Measurements from ENCODE around the gene ZSCAN4. TPM values are rescaled to one million over a fixed set of nuclear protein-coding genes. Genes with fewer than 3 reads are reported as not detected.

ZSCAN4 gene
- total RNA-seq, 1 experiment from 2014 or later, result not detected

DNA sequence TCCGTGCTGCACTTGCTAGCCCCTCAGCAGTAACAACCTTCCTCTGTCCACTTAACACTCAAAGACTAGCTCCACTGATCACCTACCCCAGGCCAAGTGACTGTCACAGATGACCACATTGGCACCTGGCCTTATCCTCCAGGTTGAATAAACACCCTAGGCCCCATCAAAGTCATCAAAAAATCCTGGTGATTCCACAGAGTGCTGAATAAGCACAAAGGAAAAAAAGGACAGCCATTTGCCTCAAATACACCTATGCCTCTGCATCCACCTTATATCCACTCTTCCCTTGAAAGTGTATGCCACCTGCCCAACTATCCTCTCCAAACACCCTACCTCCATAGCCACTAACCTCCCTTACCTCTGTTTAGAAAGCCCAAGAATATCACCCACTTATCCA, 37.6 kb downstream of the ZSCAN4 start:
- POLR2A ChIA-PET (ENCODE audit: unreplicated experiment), result no interaction called here
- peaks cover 7% of the 10 kb centered on the region for H3K9me3 ChIP-seq (ENCODE audit: low read length)

DNA sequence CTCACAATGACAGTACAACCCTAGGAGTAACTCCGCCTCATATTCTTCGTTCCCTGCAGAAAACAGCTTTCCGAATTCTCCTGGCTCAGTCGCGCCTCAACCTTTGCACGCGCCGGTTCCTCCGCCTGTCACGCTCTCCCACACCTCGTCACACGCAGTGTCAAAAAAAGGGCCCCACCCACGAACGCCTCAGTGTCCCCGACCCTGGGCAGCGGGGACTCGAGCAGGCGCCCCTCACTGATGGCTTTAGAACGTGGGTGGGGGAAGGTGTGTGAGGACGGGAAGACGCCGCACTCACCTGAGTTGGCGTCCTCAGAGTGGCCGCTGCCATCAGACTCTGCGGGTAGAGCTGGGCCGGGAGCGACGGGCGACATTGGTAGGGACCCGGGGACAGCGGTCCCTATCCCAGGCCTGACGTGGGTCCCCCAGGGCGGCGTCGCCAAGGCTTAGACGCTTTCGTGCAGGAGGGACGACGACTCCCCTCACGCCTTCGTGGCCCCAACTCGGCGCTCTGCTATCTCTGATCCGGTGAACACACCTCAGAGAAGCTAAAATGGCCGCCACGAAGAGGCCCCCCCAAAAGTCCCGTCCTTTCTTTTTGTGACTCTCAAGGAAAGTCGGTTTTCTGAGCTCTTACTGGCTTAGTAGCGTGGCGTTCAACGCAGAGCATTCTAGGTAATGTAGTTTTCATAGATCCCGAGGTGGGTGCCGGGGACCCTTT, 40.1 kb downstream of the ZSCAN4 start, which contains the start of gene ZNF154:
TSS of gene ZNF154 (minus strand) at position 564 of the 721 bp plus-strand sequence. CDS start at position 331, 233 bp downstream.
- H3K9ac ChIP-seq (ENCODE audit: low read length), result no peak within 1 kb of the TSS
- H3K4me1 ChIP-seq (ENCODE audit: insufficient read depth, low read length), result no peaks in the 10 kb centered on the region
- H3K27me3 ChIP-seq (ENCODE audit: low read length), result no peaks in the 10 kb centered on the region
- H2AFZ ChIP-seq (ENCODE audit: low read length), result no peak within 1 kb of the TSS
- POLR2A ChIA-PET (ENCODE audit: unreplicated experiment), result no interaction called here
- no peak for DNase-seq
- peaks cover 17% of the 10 kb centered on the region; the same call in 1 of the 2 replicates for H3K36me3 ChIP-seq (ENCODE audit: low read depth, low read length)
- H3K4me3 ChIP-seq (ENCODE audit: low read length), result no peak within 1 kb of the TSS
- no TSS peak for BruUV-seq (replicated peaks)
- H3K9me2 ChIP-seq (replicated peaks; ENCODE audit: low read length), result no peaks in the 10 kb centered on the region
- TF ChIP-seq EZH2phosphoT487 (IDR thresholded peaks at IDR 0.05; ENCODE audit: borderline replicate concordance, low read length) (no peak), EZH2 (IDR thresholded peaks at IDR 0.05; ENCODE audit: low read length, unreplicated experiment) (no peak)
- TF ChIP-seq, protein P1, sequence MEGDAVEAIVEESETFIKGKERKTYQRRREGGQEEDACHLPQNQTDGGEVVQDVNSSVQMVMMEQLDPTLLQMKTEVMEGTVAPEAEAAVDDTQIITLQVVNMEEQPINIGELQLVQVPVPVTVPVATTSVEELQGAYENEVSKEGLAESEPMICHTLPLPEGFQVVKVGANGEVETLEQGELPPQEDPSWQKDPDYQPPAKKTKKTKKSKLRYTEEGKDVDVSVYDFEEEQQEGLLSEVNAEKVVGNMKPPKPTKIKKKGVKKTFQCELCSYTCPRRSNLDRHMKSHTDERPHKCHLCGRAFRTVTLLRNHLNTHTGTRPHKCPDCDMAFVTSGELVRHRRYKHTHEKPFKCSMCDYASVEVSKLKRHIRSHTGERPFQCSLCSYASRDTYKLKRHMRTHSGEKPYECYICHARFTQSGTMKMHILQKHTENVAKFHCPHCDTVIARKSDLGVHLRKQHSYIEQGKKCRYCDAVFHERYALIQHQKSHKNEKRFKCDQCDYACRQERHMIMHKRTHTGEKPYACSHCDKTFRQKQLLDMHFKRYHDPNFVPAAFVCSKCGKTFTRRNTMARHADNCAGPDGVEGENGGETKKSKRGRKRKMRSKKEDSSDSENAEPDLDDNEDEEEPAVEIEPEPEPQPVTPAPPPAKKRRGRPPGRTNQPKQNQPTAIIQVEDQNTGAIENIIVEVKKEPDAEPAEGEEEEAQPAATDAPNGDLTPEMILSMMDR (conservative IDR thresholded peaks at IDR 0.05; ENCODE audit: low read depth, low read length), result no peak
- intact Hi-C loops (cut with micrococcal nuclease), result no loop called here
- ATAC-seq, result no peak
- no peaks in the 10 kb centered on the region for H4K20me1 ChIP-seq (ENCODE audit: low read length)
- H3F3A ChIP-seq (ENCODE audit: low read length, unreplicated experiment), result no peaks in the 10 kb centered on the region
- CTCF ChIA-PET, result no interaction called here
- H3K27ac ChIP-seq (ENCODE audit: low read length), result no peak within 1 kb of the TSS
- no peak within 1 kb of the TSS for H3K4me2 ChIP-seq (ENCODE audit: low read length)
- H3K9me3 ChIP-seq (ENCODE audit: low read length), result 0 out of 2 replicates have a peak, but pooled peaks cover 3% of the 10 kb centered on the region
- no peaks in the 10 kb centered on the region for H3K79me2 ChIP-seq (ENCODE audit: low read length)

More for the DNA sequence above, 37.6 kb downstream of the ZSCAN4 start:
- H2AFZ ChIP-seq (ENCODE audit: low read length), result no peak overlapping the region
- TF ChIP-seq, protein P1 (conservative IDR thresholded peaks at IDR 0.05; ENCODE audit: low read depth, low read length), result no peak
- TF ChIP-seq EZH2phosphoT487 (IDR thresholded peaks at IDR 0.05; ENCODE audit: borderline replicate concordance, low read length) (no peak), EZH2 (IDR thresholded peaks at IDR 0.05; ENCODE audit: low read length, unreplicated experiment) (no peak)
- no TSS peak for BruUV-seq (replicated peaks)
- H3K79me2 ChIP-seq (ENCODE audit: low read length), result no peaks in the 10 kb centered on the region
- CTCF ChIA-PET, result no interaction called here
- H3F3A ChIP-seq (ENCODE audit: low read length, unreplicated experiment), result no peaks in the 10 kb centered on the region
- DNase-seq (no peak), ATAC-seq (no peak)
- no peak overlapping the region for H3K9ac ChIP-seq (ENCODE audit: low read length)
- no peaks in the 10 kb centered on the region for H3K9me2 ChIP-seq (replicated peaks; ENCODE audit: low read length)
- H3K4me2 ChIP-seq (ENCODE audit: low read length), result no peak overlapping the region
- intact Hi-C loops (cut with micrococcal nuclease), result no loop called here
- no peaks in the 10 kb centered on the region for H3K4me1 ChIP-seq (ENCODE audit: insufficient read depth, low read length)
- no peaks in the 10 kb centered on the region for H4K20me1 ChIP-seq (ENCODE audit: low read length)
- H3K27ac ChIP-seq (ENCODE audit: low read length), result no peak overlapping the region
- H3K36me3 ChIP-seq (ENCODE audit: low read depth, low read length), result peaks cover 17% of the 10 kb centered on the region
- H3K27me3 ChIP-seq (ENCODE audit: low read length), result no peaks in the 10 kb centered on the region
- H3K4me3 ChIP-seq (ENCODE audit: low read length), result no peak overlapping the region

DNA sequence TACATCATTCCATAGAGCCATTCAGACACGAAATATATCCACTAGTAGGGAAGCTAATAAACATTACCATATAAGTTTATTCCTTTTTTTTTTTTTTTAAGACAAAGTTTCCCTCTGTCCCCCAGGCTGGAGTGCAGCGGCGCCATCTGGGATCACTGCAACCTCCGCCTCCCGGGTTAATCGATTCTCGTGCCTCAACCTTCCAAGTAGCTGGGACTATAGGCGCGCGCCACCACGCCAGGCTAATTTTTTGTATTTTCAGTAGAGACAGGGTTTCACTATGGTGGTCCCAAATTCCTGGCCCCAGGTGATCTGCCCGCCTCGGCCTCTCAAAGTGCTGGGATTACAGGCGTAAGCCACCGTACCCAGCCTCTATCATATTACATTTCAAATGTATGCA, 40.9 kb downstream of the ZSCAN4 start:
- Histone ChIP-seq H3K9ac (ENCODE audit: low read length) (no peak overlapping the region), H3K27ac (ENCODE audit: low read length) (no peak overlapping the region), H3K4me3 (ENCODE audit: low read length) (no peak overlapping the region), H2AFZ (ENCODE audit: low read length) (no peak overlapping the region), H3K36me3 (ENCODE audit: low read depth, low read length) (peaks cover 24% of the 10 kb centered on the region), H3K9me2 (replicated peaks; ENCODE audit: low read length) (no peaks in the 10 kb centered on the region), H3F3A (ENCODE audit: low read length, unreplicated experiment) (no peaks in the 10 kb centered on the region), H3K79me2 (ENCODE audit: low read length) (no peaks in the 10 kb centered on the region), H4K20me1 (ENCODE audit: low read length) (no peaks in the 10 kb centered on the region), H3K4me1 (ENCODE audit: insufficient read depth, low read length) (no peaks in the 10 kb centered on the region), H3K4me2 (ENCODE audit: low read length) (no peak overlapping the region), H3K9me3 (ENCODE audit: low read length) (0 out of 2 replicates have a peak, but pooled peaks cover 3% of the 10 kb centered on the region), H3K27me3 (ENCODE audit: low read length) (no peaks in the 10 kb centered on the region)
- no peak for ATAC-seq
- BruUV-seq (replicated peaks), result no TSS peak
- intact Hi-C loops (cut with micrococcal nuclease), result no loop called here
- ChIA-PET CTCF (no interaction called here), POLR2A (ENCODE audit: unreplicated experiment) (no interaction called here)
- no peak for DNase-seq
- TF ChIP-seq, protein P1 (conservative IDR thresholded peaks at IDR 0.05; ENCODE audit: low read depth, low read length), result no peak
- TF ChIP-seq EZH2phosphoT487 (IDR thresholded peaks at IDR 0.05; ENCODE audit: borderline replicate concordance, low read length), result no peak
- no peak for TF ChIP-seq EZH2 (IDR thresholded peaks at IDR 0.05; ENCODE audit: low read length, unreplicated experiment)

Data from PC-3 (cell line).